DOHH2 (cell line): ENCODE measurements around the gene ACTR5.

Experiments
- CTCF ChIP-seq: fragments of 200-600 bp; sonication (generic); IDR thresholded peaks from one replicate; pipeline ENCODE4 v1.5.1; 2014; ENCODE audit warnings: antibody characterized with exemption, mild to moderate bottlenecking, low read depth, low read length; ENCODE audit not compliant: poor library complexity, severe bottlenecking
- EZH2phosphoT487 ChIP-seq: fragments of 200-600 bp; sonication (generic); IDR thresholded peaks from 2 replicates; pipeline ENCODE4 v1.6.1; 2017; ENCODE audit warnings: borderline replicate concordance, mild to moderate bottlenecking, antibody characterized with exemption, low read length, moderate library complexity, mixed read lengths

DNA sequence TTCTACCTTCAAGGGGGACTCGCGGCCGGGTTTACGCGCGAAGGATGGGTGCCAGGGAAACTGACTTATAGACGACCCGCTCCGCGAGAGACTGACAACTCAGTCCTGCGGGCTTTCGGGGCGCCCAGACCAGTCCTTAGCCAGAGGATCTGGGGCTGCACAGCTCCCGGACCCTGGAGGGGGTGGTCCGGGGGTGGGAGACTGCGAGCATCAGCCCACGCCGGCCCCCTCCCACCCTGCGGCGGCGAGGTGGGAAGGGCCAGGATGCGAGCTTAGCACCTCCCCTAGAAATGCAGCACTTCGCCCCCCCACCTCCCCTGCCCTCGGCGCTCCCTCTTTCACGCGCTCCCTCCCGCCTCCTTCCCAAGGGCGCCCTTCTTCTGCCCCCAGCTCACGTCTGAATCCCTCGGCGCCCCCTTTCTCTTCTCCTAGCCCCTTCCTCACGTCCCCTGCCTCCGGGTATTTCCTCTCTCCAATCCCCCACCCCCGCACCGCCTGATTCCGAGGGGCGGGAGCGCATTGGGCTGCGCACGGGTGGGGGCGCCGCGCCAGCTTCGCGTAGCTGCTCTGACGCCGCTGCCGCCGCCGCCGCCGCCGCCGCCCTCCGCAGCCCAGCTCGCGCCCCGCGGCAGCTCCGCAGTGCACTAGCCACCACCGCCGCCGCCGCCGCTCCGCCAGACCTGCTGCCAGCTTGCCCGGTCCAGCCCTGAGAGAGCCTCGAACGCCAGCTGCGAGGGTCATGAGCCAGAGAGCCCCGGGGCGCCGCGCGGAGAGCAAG is 24.2 kb upstream of the ACTR5 start, which contains the start of gene SLC32A1:
- TF ChIP-seq CTCF (no peak), EZH2phosphoT487 (no peak)
